ENCODE measurements around the gene RPS17.

The RPS17 gene

GRCh38 chr15:82540055-82540983, at the start of gene RPS17:
TSS of gene RPS17 (minus strand) at chr15:82540457. CDS start at chr15:82540428, 29 bp downstream.
- peak; percentile 93 to 97 for DNase-seq (ENCODE audit: low read depth in 2 of 2)

DNA sequence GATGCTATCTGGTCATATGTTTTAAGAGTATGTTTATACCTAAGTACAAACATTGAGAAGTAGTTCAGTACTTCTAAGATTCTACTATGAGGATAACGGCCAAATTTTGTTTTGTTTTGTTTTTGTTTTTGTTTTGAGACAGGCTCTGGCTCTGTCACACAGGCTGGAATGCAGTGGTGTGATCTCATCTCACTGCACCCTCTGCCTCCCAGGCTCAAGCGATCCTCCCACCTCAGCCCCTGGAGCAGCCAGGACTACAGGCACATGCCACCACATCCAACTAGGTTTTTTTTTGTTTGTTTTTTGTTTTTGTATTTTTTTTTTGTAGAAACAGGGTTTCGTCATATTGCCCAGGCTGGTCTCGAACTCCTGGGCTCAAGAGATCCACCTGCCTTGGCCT, 47.5 kb upstream of the RPS17 start:
- DNase-seq (ENCODE audit: low read depth in 2 of 2): no peak

DNA sequence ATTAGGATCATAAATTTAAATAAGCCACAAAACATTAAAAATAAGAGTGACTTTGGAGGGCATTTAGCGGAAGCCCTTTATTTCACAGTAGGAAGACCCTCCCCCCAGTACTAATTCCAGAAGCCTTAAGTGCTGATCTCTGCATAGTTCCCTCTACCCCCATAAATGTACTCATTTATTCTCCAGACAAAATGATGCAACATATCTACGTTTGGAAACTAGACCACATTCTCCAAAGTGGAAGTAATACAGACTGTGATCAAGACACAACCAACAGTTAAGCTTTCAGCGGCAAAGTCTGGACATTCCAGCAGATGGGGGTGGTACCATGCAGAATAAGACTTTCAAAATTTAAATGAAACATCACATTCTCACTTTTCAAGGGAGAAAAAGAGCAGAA, 44.8 kb upstream of the RPS17 start:
- DNase-seq (ENCODE audit: low read depth in 2 of 2): no peak

GRCh38 chr15:82580713-82581112, 40.5 kb upstream of the RPS17 start:
- no peak for DNase-seq (ENCODE audit: low read depth in 2 of 2)

DNA sequence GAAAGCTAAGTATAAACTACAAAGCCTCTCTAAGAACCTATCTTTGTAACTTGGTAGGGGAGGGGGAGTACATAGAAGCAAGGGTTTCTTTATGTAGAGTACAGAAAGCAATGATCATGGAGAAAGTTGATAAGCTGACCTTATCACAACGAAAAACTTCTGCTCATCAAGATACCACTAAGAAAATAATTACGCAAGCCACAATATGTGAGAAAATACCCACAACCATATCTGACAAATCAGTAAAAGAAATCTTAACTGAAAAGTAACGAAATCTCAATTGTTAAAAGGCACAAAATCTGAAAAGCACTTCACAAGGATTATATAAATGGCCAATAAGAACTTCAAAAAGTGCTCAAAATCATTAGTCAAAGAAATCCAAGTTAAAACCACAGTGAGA, 35.1 kb upstream of the RPS17 start:
- DNase-seq (ENCODE audit: low read depth in 2 of 2): no peak

GRCh38 chr15:82572986-82573385, 32.7 kb upstream of the RPS17 start:
- no peak for DNase-seq (ENCODE audit: low read depth in 2 of 2)

- no peak for DNase-seq (ENCODE audit: low read depth in 2 of 2)
These were observed 32.1 kb upstream of the RPS17 start for GRCh38 chr15:82572311-82572710.

GRCh38 chr15:82571722-82572222, 31.5 kb upstream of the RPS17 start:
- no peak for DNase-seq (ENCODE audit: low read depth in 2 of 2)

DNA sequence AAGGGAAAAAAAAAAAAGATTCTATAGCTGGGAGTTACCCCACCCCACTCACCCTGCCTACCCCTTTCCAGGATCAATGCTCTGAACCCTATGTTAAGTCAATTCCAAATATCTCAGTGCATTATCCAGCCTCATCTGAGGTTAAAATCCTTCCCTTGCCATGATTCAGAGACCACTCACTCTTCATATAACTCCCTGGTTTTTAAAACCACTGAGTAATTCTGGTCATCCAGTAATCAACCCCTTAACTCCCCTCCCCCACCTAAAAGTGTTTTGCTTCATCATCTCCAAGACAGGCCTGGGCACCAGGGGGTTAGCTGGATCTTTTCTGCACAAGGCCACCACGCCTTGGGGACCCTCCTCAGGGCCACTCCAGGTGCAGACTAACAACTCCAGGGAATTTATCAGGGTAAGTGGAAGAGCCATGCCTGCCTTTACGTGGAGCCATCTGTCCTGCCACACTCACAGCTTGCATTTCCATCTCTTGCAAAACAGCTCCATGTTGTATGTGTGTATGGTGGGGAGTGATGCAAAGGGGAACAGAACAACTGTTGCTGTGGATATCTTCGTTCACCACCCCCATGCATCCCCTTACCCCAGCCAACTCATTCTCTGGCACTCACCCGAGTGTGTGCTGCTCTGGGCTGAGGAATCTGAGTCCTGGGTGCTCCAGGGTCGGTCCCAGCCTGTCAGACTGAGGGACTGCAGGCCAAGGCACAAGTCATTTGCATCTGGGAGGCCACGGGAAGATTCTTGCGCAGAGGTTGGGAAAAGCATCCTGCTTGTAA, 30.7 kb upstream of the RPS17 start:
- no peak for DNase-seq (ENCODE audit: low read depth in 2 of 2)

DNA sequence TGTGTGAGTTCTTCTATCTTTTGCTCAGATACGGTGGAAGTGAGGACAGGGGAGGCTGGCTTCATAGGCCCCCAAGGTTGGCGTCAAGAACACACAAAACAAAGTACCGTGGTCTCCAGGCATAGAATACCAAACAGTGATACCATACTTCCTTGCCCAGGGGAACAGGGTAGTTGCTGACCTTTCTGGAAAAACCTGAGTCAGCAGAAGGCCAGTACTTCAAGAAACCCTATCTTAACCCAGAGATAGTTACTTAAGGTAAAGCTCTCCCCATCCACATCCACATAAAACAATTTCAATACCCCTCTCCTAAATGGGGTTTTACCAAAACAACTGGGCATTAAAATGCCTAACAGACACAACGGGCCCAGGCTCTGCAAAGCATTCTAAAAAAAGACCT, 29.6 kb upstream of the RPS17 start:
- DNase-seq (ENCODE audit: low read depth in 2 of 2): no peak

GRCh38 chr15:82568986-82569385, 28.7 kb upstream of the RPS17 start:
- DNase-seq (ENCODE audit: low read depth in 2 of 2): no peak

- no peak for DNase-seq (ENCODE audit: low read depth in 2 of 2)
These were observed 27.4 kb upstream of the RPS17 start for GRCh38 chr15:82567661-82568060.

GRCh38 chr15:82566690-82567089, 26.4 kb upstream of the RPS17 start:
- no peak for DNase-seq (ENCODE audit: low read depth in 2 of 2)

GRCh38 chr15:82558502-82558901, 18.2 kb upstream of the RPS17 start:
- no peak for DNase-seq (ENCODE audit: low read depth in 2 of 2)

- no peak for DNase-seq (ENCODE audit: low read depth in 2 of 2)
These were observed 16.2 kb upstream of the RPS17 start for GRCh38 chr15:82556315-82557035.

DNA sequence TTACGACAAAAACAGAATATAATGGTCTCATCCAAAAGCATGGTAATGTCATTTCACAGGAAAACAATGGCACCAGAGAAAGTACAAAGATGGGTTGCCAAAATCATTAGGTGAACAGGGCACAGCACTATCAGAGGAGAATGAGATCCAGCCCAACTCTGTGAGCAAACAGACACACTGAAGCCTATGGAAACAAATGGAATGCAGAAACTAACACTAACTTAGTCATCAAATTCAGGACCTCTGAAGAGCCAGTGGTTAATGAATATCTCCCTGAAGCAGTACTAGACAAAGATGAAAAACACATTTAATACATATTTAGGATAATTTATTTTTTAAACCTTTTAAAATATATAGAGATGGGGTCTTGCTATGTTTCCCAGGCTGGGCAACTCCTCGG, 14.6 kb upstream of the RPS17 start:
- no peak for DNase-seq (ENCODE audit: low read depth in 2 of 2)

- DNase-seq (ENCODE audit: low read depth in 2 of 2): no peak
These were observed 14.1 kb upstream of the RPS17 start for GRCh38 chr15:82554351-82554750.

DNA sequence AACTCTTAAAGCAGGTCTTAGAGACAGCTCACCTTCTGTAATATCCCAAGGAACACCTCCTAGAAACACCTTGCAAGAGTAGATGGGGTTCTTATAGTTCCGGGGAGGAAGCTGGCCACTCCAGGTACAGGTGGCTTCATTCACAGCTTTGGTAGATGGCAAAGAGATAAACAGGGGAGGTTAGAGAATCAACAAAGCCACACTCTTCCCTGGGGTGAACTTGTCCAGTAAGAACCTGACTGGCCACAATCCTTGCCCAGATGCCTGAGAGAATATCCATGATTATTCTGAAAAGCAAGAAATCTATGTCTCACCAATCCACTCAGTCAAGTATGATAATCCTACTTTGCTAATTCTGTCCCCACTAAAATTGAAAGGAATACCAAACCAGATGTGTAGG, 13.6 kb upstream of the RPS17 start:
- no peak for DNase-seq (ENCODE audit: low read depth in 2 of 2)

DNA sequence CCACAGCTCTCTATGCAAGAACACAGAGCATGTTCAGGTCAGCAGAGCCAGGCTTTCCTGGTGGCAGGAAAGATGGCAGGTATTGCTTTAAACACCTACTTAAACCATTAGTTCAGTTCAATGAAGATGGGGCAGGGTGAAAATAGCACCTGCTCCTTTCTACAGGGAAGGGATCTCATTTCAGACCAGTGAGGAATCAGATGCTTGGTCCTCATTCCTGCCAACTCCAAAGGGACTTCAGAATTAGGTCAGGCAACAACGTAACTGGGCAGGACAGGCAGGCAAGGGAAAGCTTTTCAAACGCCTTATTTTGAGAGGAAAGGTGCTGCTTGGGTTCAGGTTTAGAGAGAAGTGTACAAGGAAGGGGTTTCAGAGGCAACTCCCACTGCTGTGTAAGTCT, 12.6 kb upstream of the RPS17 start:
- DNase-seq (ENCODE audit: low read depth in 2 of 2): no peak

DNA sequence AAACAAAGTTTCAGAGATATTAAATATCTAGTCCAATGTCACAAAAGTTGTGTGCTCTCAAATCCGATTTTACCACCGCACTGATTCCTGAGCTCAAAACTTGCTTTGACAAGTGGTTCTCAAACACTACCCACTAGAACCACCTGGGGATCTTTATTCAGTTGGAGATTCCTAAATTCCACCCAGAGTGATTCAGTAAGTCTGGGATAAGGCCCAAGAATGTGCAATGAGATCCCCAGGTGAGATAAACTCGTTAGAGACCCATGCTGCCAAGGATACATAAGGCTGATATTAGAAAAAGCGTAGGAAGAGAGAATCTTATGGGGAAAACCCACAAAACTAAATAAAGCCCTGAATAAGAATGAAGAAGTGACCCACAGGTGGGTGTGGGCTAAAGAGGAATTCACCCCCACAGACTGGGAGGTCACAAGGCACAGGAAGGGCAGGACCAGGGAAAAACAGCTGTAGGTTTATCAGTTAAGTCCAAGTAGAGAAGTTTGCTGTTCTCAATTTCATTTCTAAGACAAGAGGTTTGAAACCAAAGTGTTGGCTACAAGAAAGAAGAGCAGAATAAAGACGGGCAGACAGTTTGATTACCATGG, 11.5 kb upstream of the RPS17 start:
- DNase-seq (ENCODE audit: low read depth in 2 of 2): no peak

GRCh38 chr15:82549199-82549665, 9.0 kb upstream of the RPS17 start:
- no peak for DNase-seq (ENCODE audit: low read depth in 2 of 2)

- DNase-seq (ENCODE audit: low read depth in 2 of 2): no peak
These were observed 8.4 kb upstream of the RPS17 start for GRCh38 chr15:82548700-82549099.

Measured in stimulated activated CD8-positive, alpha-beta memory T cell treated with anti-CD3 and anti-CD28 coated beads, Interleukin-7, amount 100 ng/mL, for 4 hours (primary cell).